HepG2 (cell line): ENCODE data around the gene PPOX. TPM values are rescaled to one million over a fixed set of nuclear protein-coding genes. Genes with fewer than 3 reads are reported as not detected.

Source experiments
- ADNP ChIP-seq: sonication (generic); formaldehyde crosslinking; IDR thresholded peaks from 2 replicates; pipeline ENCODE4 v1.4.0; 2020; ENCODE audit warnings: missing genetic modification reagents
- HES4 ChIP-seq: sonication (generic); formaldehyde crosslinking; IDR thresholded peaks from 2 replicates; pipeline ENCODE4 v1.9.0; 2021; ENCODE audit warnings: mild to moderate bottlenecking, missing genetic modification reagents, borderline replicate concordance
- KDM5B ChIP-seq: sonication (generic); formaldehyde crosslinking; IDR thresholded peaks from 2 replicates; pipeline ENCODE4 v1.4.0; 2020; ENCODE audit warnings: missing genetic modification reagents, mild to moderate bottlenecking, borderline replicate concordance
- MTERF4 ChIP-seq: sonication (generic); formaldehyde crosslinking; IDR thresholded peaks from 2 replicates; pipeline ENCODE4 v1.8.0; 2023; ENCODE audit warnings: mild to moderate bottlenecking, missing genetic modification reagents
- NONO ChIP-seq, 2 experiments: fragments of 450-650 bp in 1 of 2; sonication (generic) in 1 of 2; formaldehyde crosslinking in 1 of 2; IDR thresholded peaks in 1 of 2; conservative IDR thresholded peaks in 1 of 2; 2 replicates each; pipeline versions ENCODE4 v1.6.1 to v1.8.0; 2017 to 2022; ENCODE audit warnings: mild to moderate bottlenecking in 1 of 2, missing genetic modification reagents in 1 of 2, moderate library complexity in 1 of 2
- TERF1 ChIP-seq: sonication (generic); formaldehyde crosslinking; IDR thresholded peaks from 2 replicates; pipeline ENCODE4 v1.8.0; 2022; ENCODE audit warnings: mild to moderate bottlenecking, missing genetic modification reagents, moderate library complexity
- USF2 ChIP-seq, 2 experiments: sonication (generic) in 1 of 2; formaldehyde crosslinking in 1 of 2; IDR thresholded peaks; 2 replicates each; pipeline versions ENCODE4 v1.5.1 to v1.6.1; 2011 to 2020; ENCODE audit warnings: borderline replicate concordance in 1 of 2, low read depth in 1 of 2, low read length in 1 of 2, mild to moderate bottlenecking in 1 of 2, missing genetic modification reagents in 1 of 2, moderate library complexity in 1 of 2
- ZNF142 ChIP-seq: sonication (generic); formaldehyde crosslinking; IDR thresholded peaks from 2 replicates; pipeline ENCODE4 v1.4.0; 2020; ENCODE audit warnings: missing genetic modification reagents
- ZNF20 ChIP-seq: sonication (generic); formaldehyde crosslinking; IDR thresholded peaks from 2 replicates; pipeline ENCODE4 v1.4.0; 2020; ENCODE audit warnings: mild to moderate bottlenecking, moderate library complexity, missing genetic modification reagents
- ZNF264 ChIP-seq: sonication (generic); formaldehyde crosslinking; IDR thresholded peaks from 2 replicates; pipeline ENCODE4 v1.4.0; 2020; ENCODE audit warnings: missing genetic modification reagents
- ZNF274 ChIP-seq: sonication (generic); formaldehyde crosslinking; IDR thresholded peaks from 2 replicates; pipeline ENCODE4 v1.5.1; 2020; ENCODE audit warnings: mild to moderate bottlenecking, missing genetic modification reagents
- ZNF329 ChIP-seq: sonication (generic); formaldehyde crosslinking; IDR thresholded peaks from 2 replicates; pipeline ENCODE4 v1.9.0; 2021; ENCODE audit warnings: low read depth, mild to moderate bottlenecking, missing genetic modification reagents
- ZNF337 ChIP-seq: sonication (generic); formaldehyde crosslinking; IDR thresholded peaks from 2 replicates; pipeline ENCODE4 v1.5.1; 2020; ENCODE audit warnings: missing genetic modification reagents, low read depth, mild to moderate bottlenecking, borderline replicate concordance
- ZNF572 ChIP-seq: sonication (generic); formaldehyde crosslinking; IDR thresholded peaks from 2 replicates; pipeline ENCODE4 v1.5.1; 2020; ENCODE audit warnings: mild to moderate bottlenecking, missing genetic modification reagents
- ZNF784 ChIP-seq: sonication (generic); formaldehyde crosslinking; IDR thresholded peaks from 2 replicates; pipeline ENCODE4 v1.5.1; 2020; ENCODE audit warnings: missing genetic modification reagents, mild to moderate bottlenecking, borderline replicate concordance
- polyA plus RNA-seq, 8 experiments: library from polyadenylated mRNA; depleted of rRNA in 3 of 8; stranded (reverse) in 7 of 8; unstranded in 1 of 8; fragments of >200 nt; fragmentation: Illumina TruSeq in 4 of 8; extraction: Trizol in 4 of 8; gene quantifications; 2 replicates each; pipeline versions ENCODE4 v1.2.1 to v1.2.3, GENCODE V29; 2011 to 2016; ENCODE audit warnings: low read depth in 4 of 8, missing spikeins in 1 of 8, mixed read lengths in 1 of 8; ENCODE audit not compliant: insufficient read depth in 1 of 8
- total RNA-seq, 5 experiments: library from RNA; depleted of rRNA; stranded (reverse); fragments of >200 nt; fragmentation: Illumina TruSeq; extraction: Trizol; gene quantifications; 2 replicates each; pipeline ENCODE4 v1.2.3, GENCODE V29; 2016; ENCODE audit warnings: low read depth in 1 of 5

Gene PPOX
- total and polyA plus RNA-seq, 2 of the 13 experiments (the other 11 are each of a cell fraction or from before 2014, with no cell fraction given) = 15.5 to 27.7 TPM

GRCh38 chr1:161117759-161118581 lies 48.3 kb upstream of the PPOX start, which contains the start of the genes NIT1 and PFDN2 (continued):
- TF ChIP-seq ADNP (CRISPR knock-in tag) (no peak), ZNF329 (CRISPR knock-in tag) (no peak), TERF1 (CRISPR knock-in tag) (no peak), ZNF274 (CRISPR knock-in tag) (peak; percentile 93), ZNF142 (CRISPR knock-in tag) (no peak), NONO (IDR thresholded peaks at IDR 0.05) (no peak), NONO (CRISPR knock-in tag; conservative IDR thresholded peaks at IDR 0.05) (peak; percentile 87), ZNF337 (CRISPR knock-in tag) (peak; percentile 6; the same call in 1 of the 2 replicates), ZNF264 (CRISPR knock-in tag) (no peak), ZNF784 (CRISPR knock-in tag) (0 out of 2 replicates have a peak, but pooled peaks have one; percentile 39), MTERF4 (CRISPR knock-in tag) (no peak), KDM5B (CRISPR knock-in tag) (peak; percentile 87; the same call in 1 of the 2 replicates), ZNF572 (CRISPR knock-in tag) (no peak), HES4 (CRISPR knock-in tag) (no peak; the same call in 1 of the 2 replicates), ZNF20 (CRISPR knock-in tag) (no peak), USF2 (IDR thresholded peaks at IDR 0.05; ENCODE audit: low read depth, low read length) (no peak), USF2 (CRISPR knock-in tag; IDR thresholded peaks at IDR 0.05; ENCODE audit: borderline replicate concordance) (no peak)
